ENCODE results near the gene AGPAT3.

The AGPAT3 gene

DNA sequence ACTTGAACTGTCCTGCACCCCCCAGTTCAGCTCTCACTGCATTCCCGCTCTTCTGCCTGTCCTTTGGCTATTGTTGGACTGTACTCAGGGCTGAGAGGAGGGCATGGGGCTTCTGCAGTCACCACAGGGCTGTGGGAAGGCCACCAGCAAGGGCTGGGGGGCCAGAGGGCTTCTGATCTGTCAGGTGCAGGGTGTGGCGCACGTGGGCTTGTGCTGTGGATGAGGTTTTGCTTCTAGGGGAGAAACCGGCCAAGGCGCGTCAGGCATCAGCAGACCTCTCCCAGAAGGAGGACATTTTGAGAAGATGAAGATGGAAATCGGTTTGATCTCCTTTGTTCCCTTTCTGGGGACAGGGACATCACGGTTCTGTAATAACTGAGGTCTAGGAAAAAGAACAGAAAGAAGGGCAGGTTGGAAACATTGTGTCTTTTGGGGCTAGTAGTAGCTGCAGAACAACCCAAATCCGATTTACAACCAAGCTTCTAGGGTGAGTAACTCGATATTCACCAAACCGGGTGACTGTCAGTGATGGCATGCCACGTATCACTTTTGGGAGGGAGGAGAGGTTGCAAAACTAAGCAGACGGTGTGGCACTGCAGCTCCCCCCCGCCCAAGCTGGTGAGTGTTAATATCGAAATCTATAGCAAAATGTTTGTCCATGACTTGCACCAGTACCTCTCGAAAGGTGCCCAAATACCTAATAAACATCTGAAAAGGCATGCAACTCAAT, 40.9 kb downstream of the AGPAT3 start:
- Histone ChIP-seq H3K27me3 (ENCODE audit: control insufficient read depth in 1 of 2, insufficient read depth in 2 of 2, low read length in 2 of 2) (no peaks in the 10 kb centered on the region), H3K9ac (ENCODE audit: low read depth in 1 of 2, low read length in 2 of 2) (no peak overlapping the region), H3K4me1 (ENCODE audit: control insufficient read depth in 1 of 2, insufficient read depth in 2 of 2, low read length in 2 of 2) (peaks cover 13 to 16% of the 10 kb centered on the region in 2 donors), H3K4me3 (ENCODE audit: low read depth in 1 of 2, low read length in 2 of 2) (no peak overlapping the region), H3K9me3 (ENCODE audit: control insufficient read depth in 1 of 2, low read length in 2 of 2) (no peaks in the 10 kb centered on the region), H3K36me3 (ENCODE audit: control insufficient read depth in 1 of 2, insufficient read depth in 2 of 2, low read length in 2 of 2) (peaks cover 3 to 30% of the 10 kb centered on the region in 2 donors), H3K27ac (ENCODE audit: low read depth, low read length) (no peak overlapping the region)

DNA sequence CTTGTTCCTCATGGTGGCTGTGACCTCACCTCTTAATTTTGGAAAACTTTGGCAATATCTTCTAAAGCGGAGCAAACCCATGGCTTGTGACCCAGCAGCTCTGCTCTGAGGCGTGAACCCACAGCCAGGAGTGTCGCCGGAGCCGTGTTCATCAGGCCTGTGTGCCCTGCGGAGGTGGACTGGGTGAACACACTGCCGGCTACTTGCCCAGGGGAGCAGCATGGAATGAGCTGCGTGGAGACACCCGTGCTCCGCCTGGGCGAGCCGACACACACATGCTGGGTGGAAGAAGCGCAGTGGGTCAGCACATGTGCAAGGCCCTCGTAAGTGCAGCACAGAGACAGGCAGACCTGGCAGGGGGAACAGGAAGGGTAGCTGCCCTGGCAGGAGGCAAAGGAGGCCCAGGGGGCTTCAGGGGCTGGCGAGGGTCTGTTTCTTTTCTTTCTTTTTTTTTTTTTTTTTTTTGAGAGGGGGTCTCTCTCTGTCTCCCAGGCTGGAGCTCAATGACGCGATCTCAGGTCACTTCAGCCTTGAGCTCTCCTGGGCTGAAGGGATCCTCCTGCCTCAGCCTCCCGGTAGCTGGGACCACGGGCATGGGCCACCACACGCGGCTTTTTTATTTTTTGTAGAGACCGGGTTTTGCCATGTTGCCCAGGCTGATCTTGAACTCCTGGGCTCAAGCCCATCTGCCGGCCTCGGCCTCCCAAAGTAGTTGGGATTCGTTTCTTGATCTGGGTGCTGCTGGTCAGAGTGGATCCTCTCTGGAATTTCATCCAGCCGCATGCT, 41.8 kb downstream of the AGPAT3 start:
- H3K4me1 ChIP-seq (ENCODE audit: control insufficient read depth in 1 of 2, insufficient read depth in 2 of 2, low read length in 2 of 2) = peaks cover 21 to 25% of the 10 kb centered on the region in 2 donors
- H3K9ac ChIP-seq (ENCODE audit: low read depth in 1 of 2, low read length in 2 of 2) = no peak overlapping the region
- no peaks in the 10 kb centered on the region for H3K27me3 ChIP-seq (ENCODE audit: control insufficient read depth in 1 of 2, insufficient read depth in 2 of 2, low read length in 2 of 2)
- H3K27ac ChIP-seq (ENCODE audit: low read depth, low read length) = no peak overlapping the region
- H3K4me3 ChIP-seq (ENCODE audit: low read depth in 1 of 2, low read length in 2 of 2) = no peak overlapping the region
- H3K9me3 ChIP-seq (ENCODE audit: control insufficient read depth in 1 of 2, low read length in 2 of 2) = no peaks in the 10 kb centered on the region
- peaks cover 3 to 32% of the 10 kb centered on the region in 2 donors for H3K36me3 ChIP-seq (ENCODE audit: control insufficient read depth in 1 of 2, insufficient read depth in 2 of 2, low read length in 2 of 2)

DNA sequence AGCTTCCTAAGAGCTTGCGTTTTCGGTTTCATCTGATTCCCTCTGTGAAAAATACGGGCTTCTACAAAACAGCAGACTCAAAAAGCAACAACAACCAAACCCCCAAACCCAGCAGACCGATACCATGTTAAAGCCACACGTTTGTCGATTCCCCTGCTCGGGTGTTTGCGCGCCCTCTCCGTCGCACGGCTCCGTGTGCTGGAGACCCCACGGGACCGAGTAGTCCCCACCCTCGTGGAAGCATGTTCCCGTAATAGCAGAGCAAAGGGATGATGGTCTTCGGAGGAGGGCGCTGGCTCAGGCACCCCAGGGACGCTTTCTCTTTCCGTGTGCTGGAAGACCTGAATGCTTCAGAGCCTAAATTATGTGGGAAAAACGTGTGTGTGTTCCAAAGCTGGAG, 42.7 kb downstream of the AGPAT3 start:
- H3K9me3 ChIP-seq (ENCODE audit: control insufficient read depth in 1 of 2, low read length in 2 of 2) = peaks cover 0 to 3% of the 10 kb centered on the region in 2 donors
- H3K4me1 ChIP-seq (ENCODE audit: control insufficient read depth in 1 of 2, insufficient read depth in 2 of 2, low read length in 2 of 2) = peaks cover 30 to 32% of the 10 kb centered on the region in 2 donors
- no peak overlapping the region for H3K9ac ChIP-seq (ENCODE audit: low read depth in 1 of 2, low read length in 2 of 2)
- no peak overlapping the region for H3K4me3 ChIP-seq (ENCODE audit: low read depth in 1 of 2, low read length in 2 of 2)
- peaks cover 3 to 36% of the 10 kb centered on the region in 2 donors for H3K36me3 ChIP-seq (ENCODE audit: control insufficient read depth in 1 of 2, insufficient read depth in 2 of 2, low read length in 2 of 2)
- H3K27me3 ChIP-seq (ENCODE audit: control insufficient read depth in 1 of 2, insufficient read depth in 2 of 2, low read length in 2 of 2) = no peaks in the 10 kb centered on the region
- H3K27ac ChIP-seq (ENCODE audit: low read depth, low read length) = no peak overlapping the region

DNA sequence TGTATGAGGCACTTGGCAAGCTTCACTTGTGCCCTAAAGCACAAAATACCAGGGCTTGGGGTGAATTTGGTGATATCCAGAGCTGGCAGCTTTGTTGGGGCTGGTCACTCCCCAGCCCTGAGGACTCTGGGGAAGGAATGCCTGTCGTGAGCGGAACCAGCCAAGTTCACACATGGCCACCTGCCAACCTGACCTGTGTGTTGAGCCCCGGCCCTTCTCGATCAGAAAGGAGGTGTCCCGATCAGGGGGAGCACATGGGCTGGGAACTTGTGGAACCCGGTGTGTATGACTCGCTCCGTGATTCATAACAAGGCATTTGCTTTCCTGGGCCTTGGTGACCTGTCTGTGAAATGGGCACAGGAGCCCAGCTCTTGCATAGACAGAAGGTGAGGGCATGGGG, 43.1 kb downstream of the AGPAT3 start:
- Histone ChIP-seq H3K27ac (ENCODE audit: low read depth, low read length) (no peak overlapping the region), H3K4me1 (ENCODE audit: control insufficient read depth in 1 of 2, insufficient read depth in 2 of 2, low read length in 2 of 2) (peaks cover 29 to 31% of the 10 kb centered on the region in 2 donors), H3K27me3 (ENCODE audit: control insufficient read depth in 1 of 2, insufficient read depth in 2 of 2, low read length in 2 of 2) (no peaks in the 10 kb centered on the region), H3K9me3 (ENCODE audit: control insufficient read depth in 1 of 2, low read length in 2 of 2) (peaks cover 0 to 4% of the 10 kb centered on the region in 2 donors), H3K9ac (ENCODE audit: low read depth in 1 of 2, low read length in 2 of 2) (no peak overlapping the region), H3K36me3 (ENCODE audit: control insufficient read depth in 1 of 2, insufficient read depth in 2 of 2, low read length in 2 of 2) (peaks cover 3 to 36% of the 10 kb centered on the region in 2 donors), H3K4me3 (ENCODE audit: low read depth in 1 of 2, low read length in 2 of 2) (no peak overlapping the region)

DNA sequence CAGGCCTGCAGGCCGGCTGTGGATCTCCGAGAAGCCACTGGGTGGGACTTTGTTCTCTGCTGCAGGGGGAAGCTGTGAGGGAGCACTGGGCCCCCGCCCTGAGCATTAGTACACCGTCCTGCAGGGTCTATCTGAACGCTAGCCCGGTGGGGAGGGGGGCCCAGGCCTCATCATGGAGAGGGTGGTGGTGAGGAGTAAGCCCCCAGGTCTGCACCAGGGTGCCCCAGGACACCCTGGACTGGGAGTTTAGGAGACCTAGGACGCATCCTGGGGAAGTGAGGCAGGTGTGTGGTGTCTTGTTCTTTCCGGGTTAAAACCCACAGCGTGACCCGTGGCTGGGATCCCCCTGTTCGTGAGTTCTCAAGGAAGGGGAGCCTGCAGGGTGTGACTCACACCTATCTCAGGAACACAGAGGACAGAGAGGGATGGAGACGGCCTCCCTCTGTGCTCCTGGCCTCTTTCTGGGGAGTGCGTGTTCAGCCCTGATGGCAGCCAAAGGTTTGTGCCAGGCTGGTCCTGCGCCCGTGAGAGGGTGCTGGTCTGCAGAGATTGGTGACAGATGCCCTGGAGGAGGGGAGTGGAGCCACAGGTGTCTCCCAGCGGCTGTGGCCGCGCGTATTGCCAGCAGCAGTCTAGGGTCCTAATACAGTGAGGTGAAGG, 44.8 kb downstream of the AGPAT3 start:
- Histone ChIP-seq H3K9ac (ENCODE audit: low read depth in 1 of 2, low read length in 2 of 2) (no peak overlapping the region), H3K27me3 (ENCODE audit: control insufficient read depth in 1 of 2, insufficient read depth in 2 of 2, low read length in 2 of 2) (no peaks in the 10 kb centered on the region), H3K9me3 (ENCODE audit: control insufficient read depth in 1 of 2, low read length in 2 of 2) (peaks cover 0 to 4% of the 10 kb centered on the region in 2 donors), H3K4me3 (ENCODE audit: low read depth in 1 of 2, low read length in 2 of 2) (no peak overlapping the region), H3K27ac (ENCODE audit: low read depth, low read length) (no peak overlapping the region), H3K4me1 (ENCODE audit: control insufficient read depth in 1 of 2, insufficient read depth in 2 of 2, low read length in 2 of 2) (peaks cover 29 to 31% of the 10 kb centered on the region in 2 donors), H3K36me3 (ENCODE audit: control insufficient read depth in 1 of 2, insufficient read depth in 2 of 2, low read length in 2 of 2) (peaks cover 3 to 33% of the 10 kb centered on the region in 2 donors)

DNA sequence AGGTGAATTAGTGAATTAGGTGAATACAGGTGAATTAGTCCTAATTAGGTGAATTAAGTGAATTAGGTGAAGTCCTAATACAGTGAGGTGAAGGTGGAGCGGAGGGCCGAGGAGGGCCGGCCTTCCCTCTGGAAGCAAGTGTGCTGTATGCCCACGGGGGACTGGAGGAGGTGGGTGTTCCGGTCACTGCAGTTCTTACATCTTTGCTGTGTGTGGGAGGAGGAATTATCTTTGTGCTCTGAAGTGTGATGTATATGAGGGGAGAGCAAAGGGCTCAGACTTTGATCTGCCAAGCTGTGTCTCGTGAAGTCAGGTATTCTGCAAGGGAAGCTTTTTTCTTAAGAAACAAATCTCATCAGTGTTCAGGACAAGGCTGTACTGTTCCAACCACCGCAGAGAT, 45.4 kb downstream of the AGPAT3 start:
- no peak overlapping the region for H3K4me3 ChIP-seq (ENCODE audit: low read depth in 1 of 2, low read length in 2 of 2)
- no peak overlapping the region for H3K9ac ChIP-seq (ENCODE audit: low read depth in 1 of 2, low read length in 2 of 2)
- H3K36me3 ChIP-seq (ENCODE audit: control insufficient read depth in 1 of 2, insufficient read depth in 2 of 2, low read length in 2 of 2) = peaks cover 3 to 32% of the 10 kb centered on the region in 2 donors
- H3K27me3 ChIP-seq (ENCODE audit: control insufficient read depth in 1 of 2, insufficient read depth in 2 of 2, low read length in 2 of 2) = no peaks in the 10 kb centered on the region
- no peak overlapping the region for H3K27ac ChIP-seq (ENCODE audit: low read depth, low read length)
- peaks cover 29 to 31% of the 10 kb centered on the region in 2 donors for H3K4me1 ChIP-seq (ENCODE audit: control insufficient read depth in 1 of 2, insufficient read depth in 2 of 2, low read length in 2 of 2)
- H3K9me3 ChIP-seq (ENCODE audit: control insufficient read depth in 1 of 2, low read length in 2 of 2) = peaks cover 0 to 4% of the 10 kb centered on the region in 2 donors

DNA sequence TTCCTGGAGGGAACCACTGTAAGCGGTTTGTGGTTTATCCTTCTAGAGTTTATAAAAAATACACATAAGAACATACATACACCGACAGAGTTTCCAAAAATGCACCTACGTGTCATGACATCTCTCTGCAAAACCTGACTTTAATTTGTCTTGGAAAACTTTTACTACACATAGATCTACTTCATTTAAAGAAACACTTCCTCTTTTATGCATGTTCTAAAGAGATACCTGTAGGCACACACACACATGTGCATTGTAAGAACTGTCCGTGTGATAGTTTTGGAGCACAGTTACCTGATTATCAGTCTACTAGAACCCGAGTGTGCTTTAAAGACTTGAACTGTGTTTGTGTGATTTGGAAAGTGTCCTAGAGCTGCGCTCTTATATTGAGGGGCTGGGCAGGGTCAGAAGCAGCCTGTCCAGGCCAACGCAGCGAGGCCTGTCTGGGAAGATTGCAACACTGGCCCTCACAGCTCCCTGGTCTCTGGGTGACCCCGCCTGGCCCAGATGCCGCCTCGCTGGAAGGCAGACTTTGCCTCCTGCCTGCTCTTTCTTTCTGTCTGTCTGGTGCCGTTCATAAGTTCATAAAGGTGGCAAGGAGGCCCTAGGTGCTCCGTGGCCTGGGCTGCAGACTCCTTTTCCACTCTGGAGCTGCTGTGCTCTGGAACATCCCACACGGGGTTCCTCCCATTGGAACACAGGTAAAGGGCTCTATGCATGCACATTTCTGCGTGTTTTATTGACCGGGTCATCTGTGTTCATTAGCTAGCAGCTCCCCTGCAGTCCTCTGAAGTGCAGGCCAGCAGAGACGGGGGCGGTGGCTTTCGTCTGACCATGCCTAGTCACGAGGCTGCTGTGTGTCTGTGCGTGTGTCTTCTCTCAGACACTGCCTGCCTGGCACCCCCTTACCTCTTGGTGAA, 46.3 kb downstream of the AGPAT3 start:
- Histone ChIP-seq H3K36me3 (ENCODE audit: control insufficient read depth in 1 of 2, insufficient read depth in 2 of 2, low read length in 2 of 2) (peaks cover 0 to 25% of the 10 kb centered on the region in 2 donors), H3K27me3 (ENCODE audit: control insufficient read depth in 1 of 2, insufficient read depth in 2 of 2, low read length in 2 of 2) (no peaks in the 10 kb centered on the region), H3K9me3 (ENCODE audit: control insufficient read depth in 1 of 2, low read length in 2 of 2) (peaks cover 0 to 4% of the 10 kb centered on the region in 2 donors), H3K27ac (ENCODE audit: low read depth, low read length) (no peak overlapping the region), H3K4me1 (ENCODE audit: control insufficient read depth in 1 of 2, insufficient read depth in 2 of 2, low read length in 2 of 2) (peaks cover 29 to 31% of the 10 kb centered on the region in 2 donors), H3K4me3 (ENCODE audit: low read depth in 1 of 2, low read length in 2 of 2) (peak overlapping the region in 1 of 2 donors; percentile 23), H3K9ac (ENCODE audit: low read depth in 1 of 2, low read length in 2 of 2) (peak overlapping the region in 1 of 2 donors; percentile 25)

DNA sequence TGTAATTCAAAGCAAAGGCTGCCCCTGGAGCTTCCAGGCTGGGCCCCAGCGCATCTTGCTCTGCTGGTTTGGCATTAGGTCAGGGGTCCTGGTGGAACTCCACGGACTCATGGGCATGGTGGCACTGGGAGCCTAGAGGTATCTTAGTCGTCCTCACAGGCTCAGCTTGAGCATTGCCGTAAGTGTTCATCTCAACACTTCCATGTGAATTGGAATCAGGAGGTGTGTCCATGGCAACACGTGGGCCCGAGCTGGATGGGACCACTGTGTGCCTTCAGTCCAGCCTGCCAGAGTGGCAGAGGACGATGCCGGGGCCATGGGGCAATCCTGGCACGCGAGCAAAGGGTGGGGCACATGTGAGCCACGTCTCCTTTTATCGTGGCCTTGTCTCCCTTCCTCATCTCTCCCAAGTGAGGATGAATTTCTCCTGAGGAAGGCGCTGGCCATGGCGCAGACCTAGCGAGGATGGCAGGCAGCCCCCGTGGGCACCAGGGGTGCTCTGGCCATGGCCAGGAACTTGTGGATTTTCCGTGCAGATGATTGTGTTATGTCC, 47.0 kb downstream of the AGPAT3 start:
- peaks cover 0 to 4% of the 10 kb centered on the region in 2 donors for H3K9me3 ChIP-seq (ENCODE audit: control insufficient read depth in 1 of 2, low read length in 2 of 2)
- H3K4me3 ChIP-seq (ENCODE audit: low read depth in 1 of 2, low read length in 2 of 2) = peak overlapping the region in 1 of 2 donors; percentile 23
- H3K36me3 ChIP-seq (ENCODE audit: control insufficient read depth in 1 of 2, insufficient read depth in 2 of 2, low read length in 2 of 2) = peaks cover 0 to 21% of the 10 kb centered on the region in 2 donors
- H3K27me3 ChIP-seq (ENCODE audit: control insufficient read depth in 1 of 2, insufficient read depth in 2 of 2, low read length in 2 of 2) = no peaks in the 10 kb centered on the region
- peak overlapping the region in 1 of 2 donors; percentile 25 for H3K9ac ChIP-seq (ENCODE audit: low read depth in 1 of 2, low read length in 2 of 2)
- H3K4me1 ChIP-seq (ENCODE audit: control insufficient read depth in 1 of 2, insufficient read depth in 2 of 2, low read length in 2 of 2) = peaks cover 29 to 31% of the 10 kb centered on the region in 2 donors
- no peak overlapping the region for H3K27ac ChIP-seq (ENCODE audit: low read depth, low read length)

DNA sequence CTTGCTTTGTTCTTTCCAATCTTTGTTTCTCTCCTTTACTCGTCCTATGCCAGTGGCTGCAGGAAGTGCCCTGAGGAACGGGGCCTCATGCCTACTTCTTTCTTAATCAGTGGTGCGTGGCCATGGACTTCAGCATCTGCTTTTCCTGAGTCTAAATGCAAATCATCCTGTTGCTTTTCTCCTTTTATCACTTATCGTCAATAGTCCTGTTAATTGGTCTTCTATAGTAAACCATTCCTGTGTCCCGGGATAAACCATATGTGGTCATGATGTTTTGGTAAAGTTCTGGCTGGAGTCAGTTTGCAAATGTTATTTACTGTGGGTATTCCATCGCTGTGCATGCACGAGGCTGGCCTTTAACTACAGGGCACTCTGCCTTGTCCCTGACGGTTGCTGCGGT, 47.5 kb downstream of the AGPAT3 start:
- H3K36me3 ChIP-seq (ENCODE audit: control insufficient read depth in 1 of 2, insufficient read depth in 2 of 2, low read length in 2 of 2) = peaks cover 0 to 20% of the 10 kb centered on the region in 2 donors
- H3K9me3 ChIP-seq (ENCODE audit: control insufficient read depth in 1 of 2, low read length in 2 of 2) = peaks cover 0 to 4% of the 10 kb centered on the region in 2 donors
- H3K9ac ChIP-seq (ENCODE audit: low read depth in 1 of 2, low read length in 2 of 2) = no peak overlapping the region
- H3K4me1 ChIP-seq (ENCODE audit: control insufficient read depth in 1 of 2, insufficient read depth in 2 of 2, low read length in 2 of 2) = peaks cover 31% of the 10 kb centered on the region in 2 donors
- H3K27me3 ChIP-seq (ENCODE audit: control insufficient read depth in 1 of 2, insufficient read depth in 2 of 2, low read length in 2 of 2) = no peaks in the 10 kb centered on the region
- no peak overlapping the region for H3K27ac ChIP-seq (ENCODE audit: low read depth, low read length)
- H3K4me3 ChIP-seq (ENCODE audit: low read depth in 1 of 2, low read length in 2 of 2) = no peak overlapping the region
